ENCODE data around the gene KIRREL3. TPM values are rescaled to one million over a fixed set of nuclear protein-coding genes. Genes with fewer than 3 reads are reported as not detected.

The KIRREL3 gene
- polyA plus RNA-seq, 2 of the 4 experiments (the other 2 are of a cell fraction), result 3.0 to 11.0 TPM

GRCh38 chr11:126790550-126791081, 210.0 kb downstream of the KIRREL3 start:
- ATAC-seq (peak; percentile 74), FAIRE-seq (no peak), DNase-seq (ENCODE audit: low read depth in 1 of 2, low spot score in 1 of 2) (peak in 1 of 2 experiments; percentile 63)
- Histone ChIP-seq H3K4me3 (no peak overlapping the region), H3K27ac (0 out of 6 replicates have a peak overlapping the region, but pooled peaks of 1 of the 2 experiments have one; percentile 38), H3K4me2 (no peak overlapping the region), H3K4me1 (peaks cover 3% of the 10 kb centered on the region; the same call in 1 of the 3 replicates), H3K9me3 (no peaks in the 10 kb centered on the region)
- WGBS (ENCODE audit: missing lambda C conversion rate), result 51% methylated on average over 10 of the region's 10 CpGs
- POLR2A ChIA-PET, result interaction anchor here (0.6 kb wide), 1 partner anchor 201 kb away, joined by 4 read pairs; no protein-coding TSS in a partner anchor
- CTCF ChIA-PET, result interaction anchor here (0.6 to 1.0 kb wide), 4 partner anchors 48 to 273 kb away, joined by 3 to 4 read pairs (median 3); no protein-coding TSS in a partner anchor
- TF ChIP-seq CTCF (IDR thresholded peaks at IDR 0.05) (peak; percentile 23; the same call in 2 of the 3 replicates), FOXS1 (CRISPR knock-in tag; IDR thresholded peaks at IDR 0.05) (no peak), ZNF302 (CRISPR knock-in tag; IDR thresholded peaks at IDR 0.05) (no peak), FOSL2 (IDR thresholded peaks at IDR 0.05) (no peak), FOSL2 (CRISPR knock-in tag; IDR thresholded peaks at IDR 0.05) (0 out of 2 replicates have a peak, but pooled peaks have one; percentile 18), RAD21 (conservative IDR thresholded peaks at IDR 0.05 in 1 of 2, IDR thresholded peaks at IDR 0.05 in 1 of 2) (0 out of 5 replicates have a peak, but pooled peaks of 1 of the 2 experiments have one; percentile 19), NR3C1 (IDR thresholded peaks at IDR 0.05) (no peak), HEYL (CRISPR knock-in tag; IDR thresholded peaks at IDR 0.05) (no peak)

- FAIRE-seq (no peak), DNase-seq (ENCODE audit: low read depth in 1 of 2, low spot score in 1 of 2) (no peak), ATAC-seq (no peak)
- no peak for TF ChIP-seq HMGXB4 (CRISPR knock-in tag; IDR thresholded peaks at IDR 0.05; ENCODE audit: borderline replicate concordance)
- no peak for TF ChIP-seq ELK1 (IDR thresholded peaks at IDR 0.05; ENCODE audit: low read depth, low read length)
- no peak for TF ChIP-seq FOXS1 (CRISPR knock-in tag; IDR thresholded peaks at IDR 0.05)
- CTCF ChIA-PET, result interaction anchor here (1.0 kb wide), 1 partner anchor 19 kb away, joined by 3 read pairs; no protein-coding TSS in a partner anchor
- Histone ChIP-seq H3K4me1 (no peaks in the 10 kb centered on the region), H3K9me3 (no peaks in the 10 kb centered on the region), H3K4me2 (no peak overlapping the region), H3K27ac (no peak overlapping the region), H3K4me3 (no peak overlapping the region)
- POLR2A ChIA-PET, result no interaction called here
- 92% methylated on average over 2 of the region's 2 CpGs for WGBS (ENCODE audit: missing lambda C conversion rate)
These were observed 217.8 kb downstream of the KIRREL3 start for GRCh38 chr11:126782810-126783209.

- ChIA-PET CTCF (interaction anchor here (1.0 kb wide), 1 partner anchor 20 kb away, joined by 3 read pairs; no protein-coding TSS in a partner anchor), POLR2A (no interaction called here)
- ATAC-seq (no peak), DNase-seq (ENCODE audit: low read depth in 1 of 2, low spot score in 1 of 2) (no peak), FAIRE-seq (no peak)
- Histone ChIP-seq H3K4me1 (no peaks in the 10 kb centered on the region), H3K4me2 (no peak overlapping the region), H3K9me3 (no peaks in the 10 kb centered on the region), H3K4me3 (no peak overlapping the region), H3K27ac (no peak overlapping the region)
- 73% methylated on average over 5 of the region's 5 CpGs for WGBS (ENCODE audit: missing lambda C conversion rate)
- TF ChIP-seq KDM1A (IDR thresholded peaks at IDR 0.05; ENCODE audit: low read depth) (no peak), PBX3 (IDR thresholded peaks at IDR 0.05) (no peak), SREBF2 (IDR thresholded peaks at IDR 0.05) (no peak), CBX2 (IDR thresholded peaks at IDR 0.05; ENCODE audit: borderline replicate concordance, low read depth) (no peak), MYC (IDR thresholded peaks at IDR 0.05; ENCODE audit: borderline replicate concordance, low read length) (no peak), TP53 (CRISPR knock-in tag; IDR thresholded peaks at IDR 0.05) (no peak), RNF2 (IDR thresholded peaks at IDR 0.05; ENCODE audit: borderline replicate concordance, low read depth) (no peak), NPAS2 (CRISPR knock-in tag; IDR thresholded peaks at IDR 0.05; ENCODE audit: borderline replicate concordance) (no peak), MAZ (IDR thresholded peaks at IDR 0.05; ENCODE audit: borderline replicate concordance, low read depth, low read length) (no peak), FOXS1 (CRISPR knock-in tag; IDR thresholded peaks at IDR 0.05) (no peak), FOSB (CRISPR knock-in tag; IDR thresholded peaks at IDR 0.05) (no peak), REST (IDR thresholded peaks at IDR 0.05) (no peak), POLR2A (IDR thresholded peaks at IDR 0.05; ENCODE audit: low read length) (no peak), NR3C1 (IDR thresholded peaks at IDR 0.05) (no peak)
These were observed 218.6 kb downstream of the KIRREL3 start for GRCh38 chr11:126781942-126782341.

All from A549 (cell line).